OCI-LY3 (cell line): ENCODE data around the gene TMEM171.
A peak's percentile ranks its signal among the peaks of the same experiment; 100 is the strongest.

Experiments
- H2AFZ ChIP-seq: fragments of 200-600, 300-600 bp; shearing (Covaris generic); 2 replicates; pipeline ENCODE4 v1.6.0; 2014; ENCODE audit warnings: antibody characterized with exemption, low read depth, low read length
- H3K27ac ChIP-seq: fragments of 200-600, 300-600 bp; sonication (generic); 2 replicates; pipeline ENCODE4 v1.5.1; 2014; ENCODE audit warnings: mild to moderate bottlenecking, low read length, moderate library complexity, mixed read lengths
- H3K27me3 ChIP-seq: fragments of 200-600, 300-600 bp; sonication (generic); 2 replicates; pipeline ENCODE4 v1.6.1; 2014; ENCODE audit warnings: low read depth, low read length, mixed read lengths
- H3K36me3 ChIP-seq: fragments of 200-600, 300-600 bp; sonication (generic); replicated peaks from 2 replicates; pipeline ENCODE3; 2014; ENCODE audit warnings: low read depth, low read length, mixed read lengths
- H3K4me1 ChIP-seq: fragments of 300-600, 200-600 bp; sonication (generic); 2 replicates; pipeline ENCODE4 v1.6.1; 2014; ENCODE audit warnings: low read length, mixed read lengths
- H3K4me2 ChIP-seq: fragments of 200-600, 300-600 bp; sonication (generic); 2 replicates; pipeline ENCODE4 v1.6.1; 2014; ENCODE audit warnings: low read length, mixed read lengths
- H3K4me3 ChIP-seq: fragments of 300-600, 200-600 bp; sonication (generic); 2 replicates; pipeline ENCODE4 v1.5.1; 2014; ENCODE audit warnings: antibody characterized with exemption, mild to moderate bottlenecking, low read length, moderate library complexity
- H3K79me2 ChIP-seq: fragments of 300-600, 200-600 bp; shearing (Covaris generic); 2 replicates; pipeline ENCODE4 v1.6.1; 2014; ENCODE audit warnings: mild to moderate bottlenecking, low read length, mixed read lengths
- H3K9ac ChIP-seq: fragments of 300-600, 200-600 bp; shearing (Covaris generic); 2 replicates; pipeline ENCODE4 v1.6.0; 2014; ENCODE audit warnings: mild to moderate bottlenecking, low read length, moderate library complexity
- H3K9me3 ChIP-seq: fragments of 200-600, 300-600 bp; shearing (Covaris generic); 2 replicates; pipeline ENCODE4 v1.6.1; 2014; ENCODE audit warnings: low read length, mixed read lengths; ENCODE audit not compliant: insufficient read depth
- H4K20me1 ChIP-seq: fragments of 200-600, 300-600 bp; sonication (generic); 2 replicates; pipeline ENCODE4 v1.6.1; 2016; ENCODE audit warnings: low read length, mixed read lengths; ENCODE audit not compliant: insufficient read depth
- CTCF ChIP-seq: fragments of 200-600, 300-600 bp; sonication (generic); IDR thresholded peaks from 2 replicates; pipeline ENCODE4 v1.5.1; 2014; ENCODE audit warnings: antibody characterized with exemption, low read length, low read depth
- EZH2phosphoT487 ChIP-seq: fragments of 200-600 bp; shearing (Covaris generic); IDR thresholded peaks from 2 replicates; pipeline ENCODE4 v1.6.1; 2018; ENCODE audit warnings: antibody characterized with exemption, mixed run types, low read depth

The TMEM171 gene

GRCh38 chr5:73094415-73094814 is 26.0 kb upstream of the TMEM171 start:
- Histone ChIP-seq H2AFZ (no peak overlapping the region), H3K79me2 (no peaks in the 10 kb centered on the region), H3K4me2 (peak overlapping the region; percentile 82), H3K9me3 (peaks cover 16% of the 10 kb centered on the region; the same call in 1 of the 2 replicates), H3K4me3 (peak overlapping the region; percentile 50), H3K27ac (peak overlapping the region; percentile 78), H3K9ac (peak overlapping the region; percentile 22; the same call in 1 of the 2 replicates), H3K36me3 (peaks cover 21% of the 10 kb centered on the region), H3K4me1 (peaks cover 49% of the 10 kb centered on the region), H4K20me1 (no peaks in the 10 kb centered on the region), H3K27me3 (no peaks in the 10 kb centered on the region)
- TF ChIP-seq CTCF (no peak), EZH2phosphoT487 (no peak)

GRCh38 chr5:73095564-73096238 is 24.7 kb upstream of the TMEM171 start:
- no peak overlapping the region for H2AFZ ChIP-seq
- TF ChIP-seq CTCF (no peak), EZH2phosphoT487 (no peak)
- 0 out of 2 replicates have a peak overlapping the region, but pooled peaks have one; percentile 60 for H3K9ac ChIP-seq
- H3K27ac ChIP-seq = peak overlapping the region; percentile 47
- H3K36me3 ChIP-seq = peaks cover 21% of the 10 kb centered on the region
- H3K27me3 ChIP-seq = no peaks in the 10 kb centered on the region
- H3K4me1 ChIP-seq = peaks cover 56% of the 10 kb centered on the region
- H3K79me2 ChIP-seq = no peaks in the 10 kb centered on the region
- H3K4me3 ChIP-seq = no peak overlapping the region
- peak overlapping the region; percentile 82 for H3K4me2 ChIP-seq
- no peaks in the 10 kb centered on the region for H4K20me1 ChIP-seq
- H3K9me3 ChIP-seq = peaks cover 16% of the 10 kb centered on the region; the same call in 1 of the 2 replicates

GRCh38 chr5:73096239-73096575 is 24.2 kb upstream of the TMEM171 start:
- Histone ChIP-seq H3K36me3 (peaks cover 21% of the 10 kb centered on the region), H3K27ac (peak overlapping the region; percentile 47), H3K9ac (no peak overlapping the region), H3K79me2 (no peaks in the 10 kb centered on the region), H3K4me2 (no peak overlapping the region), H4K20me1 (no peaks in the 10 kb centered on the region), H3K4me3 (no peak overlapping the region), H2AFZ (no peak overlapping the region), H3K27me3 (no peaks in the 10 kb centered on the region), H3K9me3 (peaks cover 16% of the 10 kb centered on the region; the same call in 1 of the 2 replicates), H3K4me1 (peaks cover 57% of the 10 kb centered on the region)
- TF ChIP-seq CTCF (no peak), EZH2phosphoT487 (no peak)

- no peak overlapping the region for H3K4me3 ChIP-seq
- H3K9me3 ChIP-seq = peaks cover 16% of the 10 kb centered on the region; the same call in 1 of the 2 replicates
- no peak overlapping the region for H3K9ac ChIP-seq
- no peak overlapping the region for H3K27ac ChIP-seq
- no peaks in the 10 kb centered on the region for H4K20me1 ChIP-seq
- H3K27me3 ChIP-seq = no peaks in the 10 kb centered on the region
- no peaks in the 10 kb centered on the region for H3K79me2 ChIP-seq
- no peak overlapping the region for H3K4me2 ChIP-seq
- TF ChIP-seq EZH2phosphoT487 (no peak), CTCF (no peak)
- H2AFZ ChIP-seq = no peak overlapping the region
- peaks cover 21% of the 10 kb centered on the region for H3K36me3 ChIP-seq
- H3K4me1 ChIP-seq = peaks cover 57% of the 10 kb centered on the region
These were observed 22.6 kb upstream of the TMEM171 start for GRCh38 chr5:73097740-73098139.
